Stomach (tissue), 9 donors: ENCODE results near the gene OLFM2. TPM values are rescaled to one million over a fixed set of nuclear protein-coding genes. Genes with fewer than 3 reads are reported as not detected.

ENCODE experiments used
- DNase-seq, 2 donors: peaks; one replicate each; pipeline versions ENCODE4 v3.0.0 to v3.0.0-alpha.2; 2013 to 2019
- H3K27ac ChIP-seq, 5 donors: fragments of 200-600 bp in 4 of 5; sonication (generic) in 4 of 5; one replicate each; pipeline ENCODE4 v1.5.1; 2013 to 2019; ENCODE audit warnings: mild to moderate bottlenecking in 1 of 5, moderate library complexity in 1 of 5
- H3K27me3 ChIP-seq, 3 donors: fragments of 200-600 bp; sonication (generic); one replicate each; pipeline ENCODE4 v1.5.1; 2017 to 2019; ENCODE audit warnings: mixed run types in 1 of 3
- H3K36me3 ChIP-seq, 4 donors: fragments of 200-600 bp; sonication (generic); 1 replicate in 3 of 4; 2 replicates in 1 of 4; pipeline ENCODE4 v1.5.1; 2016 to 2019
- H3K4me1 ChIP-seq, 4 donors: fragments of 200-600 bp; sonication (generic); one replicate each; pipeline ENCODE4 v1.5.1; 2016 to 2019
- H3K4me3 ChIP-seq, 4 donors: fragments of 200-600 bp; sonication (generic) in 3 of 4; one replicate each; pipeline ENCODE4 v1.5.1; 2016 to 2019; ENCODE audit warnings: mild to moderate bottlenecking in 1 of 4
- H3K9me3 ChIP-seq, 4 donors: fragments of 200-600 bp; sonication (generic); one replicate each; pipeline ENCODE4 v1.5.1; 2016 to 2019
- CTCF ChIP-seq, 7 experiments: fragments of 450-650 bp in 4 of 7; fragments of 200-600 bp in 3 of 7; sonication (generic) in 3 of 7; IDR thresholded peaks; one replicate each; pipeline ENCODE4 v1.5.1; 2016 to 2019; ENCODE audit warnings: antibody characterized with exemption in 7 of 7, control low read depth in 2 of 7, mild to moderate bottlenecking in 1 of 7
- EP300 ChIP-seq: sonication (generic); formaldehyde crosslinking; IDR thresholded peaks from one replicate; pipeline ENCODE4 v1.6.1; 2017; ENCODE audit warnings: antibody characterized with exemption
- POLR2A ChIP-seq, 4 donors: fragments of 450-650 bp; IDR thresholded peaks; one replicate each; pipeline ENCODE4 v1.6.1; 2016; ENCODE audit warnings: antibody characterized with exemption in 4 of 4, control low read depth in 2 of 4, mild to moderate bottlenecking in 1 of 4, moderate library complexity in 1 of 4
- POLR2AphosphoS5 ChIP-seq, 3 donors: sonication (generic); formaldehyde crosslinking; IDR thresholded peaks; one replicate each; pipeline ENCODE4 v1.6.1; 2016; ENCODE audit warnings: antibody characterized with exemption in 3 of 3
- WGBS, 5 donors: extraction: QIAGEN DNeasy Blood & Tissue Kit in 3 of 5; methylation state at CpG; one replicate each; pipeline versions ENCODE4 v1.1.5 to v1.1.7; 2013 to 2018; 5-methylcytosine and 5-hydroxymethylcytosine counted together
- intact Hi-C: fragments of 100-400 bp; cut with DNase I; formaldehyde crosslinking; loops from one replicate; pipeline ENCODE4 v1.15.1; 2023; ENCODE audit warnings: low total_unique reads
- polyA plus RNA-seq, 3 donors: library from polyadenylated mRNA; stranded (reverse); fragments of 200-250 nt; gene quantifications; one replicate each; pipeline ENCODE4 v1.2.3, GENCODE V29; 2013
- small RNA-seq, 4 donors: library from RNA; depleted of rRNA; stranded (forward); fragments of <200 nt; gene quantifications; one replicate each; pipeline ENCODE3, GENCODE V24; 2016
- total RNA-seq, 5 donors: library from RNA; depleted of rRNA; stranded (reverse); fragments of >200 nt; gene quantifications; one replicate each; pipeline versions ENCODE4 v1.1.0 to v1.2.3, GENCODE V29; 2014 to 2016
- donor health status: healthy with polysubstance abuse.
- donor health status: Bipolar disorder and iron deficiency.
- donor health status: healthy.

Gene OLFM2
- total and polyA plus RNA-seq, 8 donors: 1.7 to 15.4 (median 6.0) TPM; not detected in 2

- intact Hi-C loops: no loop called here
- WGBS, 5 donors: 88 to 98% (median 91%) methylated on average over 11 of the region's 11 CpGs
- TF ChIP-seq POLR2A (IDR thresholded peaks at IDR 0.05) (no peak), CTCF (IDR thresholded peaks at IDR 0.05) (no peak), POLR2AphosphoS5 (IDR thresholded peaks at IDR 0.05) (no peak), EP300 (no peak)
- no peak for DNase-seq
- H3K27me3 ChIP-seq: no peaks in the 10 kb centered on the region
- H3K4me1 ChIP-seq: no peaks in the 10 kb centered on the region
- H3K27ac ChIP-seq: no peak overlapping the region
- no peaks in the 10 kb centered on the region for H3K9me3 ChIP-seq
- no peak overlapping the region for H3K4me3 ChIP-seq
- H3K36me3 ChIP-seq: peaks cover 35 to 78% (median 76%) of the 10 kb centered on the region in 4 donors
Observed at GRCh38 chr19:9808855-9809824, 127.2 kb downstream of the OLFM2 start.

- intact Hi-C loops: no loop called here
- no peak overlapping the region for H3K27ac ChIP-seq
- WGBS, 5 donors: 89 to 100% (median 92%) methylated on average over 3 of the region's 3 CpGs
- no peaks in the 10 kb centered on the region for H3K4me1 ChIP-seq
- DNase-seq: no peak
- H3K36me3 ChIP-seq: peaks cover 28 to 62% (median 58%) of the 10 kb centered on the region in 4 donors
- H3K4me3 ChIP-seq: no peak overlapping the region
- TF ChIP-seq POLR2AphosphoS5 (IDR thresholded peaks at IDR 0.05) (no peak), POLR2A (IDR thresholded peaks at IDR 0.05) (no peak), CTCF (IDR thresholded peaks at IDR 0.05) (no peak), EP300 (no peak)
- H3K9me3 ChIP-seq: no peaks in the 10 kb centered on the region
- no peaks in the 10 kb centered on the region for H3K27me3 ChIP-seq
Observed at GRCh38 chr19:9806803-9807202, 129.5 kb downstream of the OLFM2 start.

Small RNA genes lying within 50 kb of the gene (small RNA-seq; reads per million reads assigned to genes)
- 0 reads per million in 4 donors for gene RF00156

Other genes with a start within 250 kb of the OLFM2 start
- gene ZNF846, start 167.8 kb downstream of the OLFM2 start, total RNA-seq: 10 to 100 TPM in 2 of 5 donors, 1 to 10 TPM in 3; 1.3 to 22.4 (median 5.8) TPM
- gene ZNF846, start 167.8 kb downstream of the OLFM2 start, polyA plus RNA-seq: 1 to 10 TPM; 6.0 to 7.5 (median 6.9) TPM
- 100 to 1,000 TPM in 1 of 5 donors, 10 to 100 TPM in 4; 11.1 to 185 (median 29.0) TPM for gene FBXL12, start 117.4 kb downstream of the OLFM2 start, total RNA-seq
- 10 to 100 TPM; 12.3 to 18.3 (median 17.4) TPM for gene FBXL12, start 117.4 kb downstream of the OLFM2 start, polyA plus RNA-seq
- 100 to 1,000 TPM in 3 of 5 donors, 10 to 100 TPM in 2; 11.3 to 213 (median 124) TPM for gene UBL5, start 108.6 kb downstream of the OLFM2 start, total RNA-seq
- gene UBL5, start 108.6 kb downstream of the OLFM2 start, polyA plus RNA-seq: 100 to 1,000 TPM; 864 to 962 (median 934) TPM
- 100 to 1,000 TPM in 1 of 5 donors, 10 to 100 TPM in 4; 24.2 to 101 (median 41.1) TPM for gene PIN1, start 101.2 kb downstream of the OLFM2 start, total RNA-seq
- 100 to 1,000 TPM in 1 of 3 donors, 10 to 100 TPM in 2; 94.1 to 105 (median 96.6) TPM for gene PIN1, start 101.2 kb downstream of the OLFM2 start, polyA plus RNA-seq
- gene COL5A3, start 74.0 kb upstream of the OLFM2 start, total RNA-seq: 10 to 100 TPM in 2 of 5 donors, 1 to 10 TPM in 2, under 1 TPM in 1; 0.58 to 25.5 (median 8.7) TPM
- 1 to 10 TPM; 2.0 to 5.2 (median 4.0) TPM for gene COL5A3, start 74.0 kb upstream of the OLFM2 start, polyA plus RNA-seq
- not detected for gene RDH8, start 77.0 kb upstream of the OLFM2 start, total RNA-seq
- gene RDH8, start 77.0 kb upstream of the OLFM2 start, polyA plus RNA-seq: not detected
- gene SHFL, start 149.8 kb upstream of the OLFM2 start, total RNA-seq: 10 to 100 TPM in 4 of 5 donors, 1 to 10 TPM in 1; 7.0 to 62.0 (median 21.4) TPM
- 10 to 100 TPM; 25.3 to 34.1 (median 25.7) TPM for gene SHFL, start 149.8 kb upstream of the OLFM2 start, polyA plus RNA-seq
- gene ANGPTL6, start 166.2 kb upstream of the OLFM2 start, total RNA-seq: 1 to 10 TPM in 2 of 5 donors, not detected in 3; 5.1 to 5.2 TPM
- gene ANGPTL6, start 166.2 kb upstream of the OLFM2 start, polyA plus RNA-seq: 1 to 10 TPM in 1 of 3 donors, under 1 TPM in 2; 0.68 to 2.3 (median 0.75) TPM
- 10 to 100 TPM in 4 of 5 donors, 1 to 10 TPM in 1; 1.2 to 39.7 (median 20.4) TPM for gene PPAN, start 169.8 kb upstream of the OLFM2 start, total RNA-seq
- gene PPAN, start 169.8 kb upstream of the OLFM2 start, polyA plus RNA-seq: 10 to 100 TPM; 33.8 to 52.3 (median 41.4) TPM
- 10 to 100 TPM in 2 of 5 donors, 1 to 10 TPM in 3; 1.8 to 24.8 (median 3.2) TPM for gene P2RY11, start 175.2 kb upstream of the OLFM2 start, total RNA-seq
- 1 to 10 TPM; 4.9 to 7.8 (median 5.1) TPM for gene P2RY11, start 175.2 kb upstream of the OLFM2 start, polyA plus RNA-seq
- 100 to 1,000 TPM; 144 to 324 (median 252) TPM for gene EIF3G, start 183.4 kb upstream of the OLFM2 start, total RNA-seq
- gene EIF3G, start 183.4 kb upstream of the OLFM2 start, polyA plus RNA-seq: 100 to 1,000 TPM; 206 to 324 (median 225) TPM